Fibroblast of skin of back (primary cell): ENCODE results near the gene IGSF6.
"Not testable (repeated sequence)": the region's sequence is repeated elsewhere in the genome, so short reads cannot be mapped to it uniquely, and the experiment has no call there.

Experiments used
- DNase-seq: peaks from one replicate; pipeline ENCODE4 v3.0.0-alpha.2; 2013

IGSF6 gene

GRCh38 chr16:21628772-21629171, 23.6 kb downstream of the IGSF6 start:
- peak; percentile 77 for DNase-seq

GRCh38 chr16:21628121-21628726, 24.2 kb downstream of the IGSF6 start:
- peak; percentile 38 for DNase-seq

- peak; percentile 92 for DNase-seq
Observed at GRCh38 chr16:21626659-21627277, 25.6 kb downstream of the IGSF6 start.

- no peak for DNase-seq
Observed at GRCh38 chr16:21625026-21625425, 27.4 kb downstream of the IGSF6 start.

- no peak for DNase-seq
Observed at GRCh38 chr16:21622545-21622944, 29.9 kb downstream of the IGSF6 start.

- DNase-seq = no peak
Observed at GRCh38 chr16:21620592-21620991, 31.8 kb downstream of the IGSF6 start.

- no peak for DNase-seq
Observed at GRCh38 chr16:21619765-21620425, 32.5 kb downstream of the IGSF6 start.

- no peak for DNase-seq
Observed at GRCh38 chr16:21618281-21618680, 34.1 kb downstream of the IGSF6 start.

GRCh38 chr16:21617607-21618006, 34.8 kb downstream of the IGSF6 start:
- DNase-seq = no peak

- no peak for DNase-seq
Observed at GRCh38 chr16:21614896-21615295, 37.5 kb downstream of the IGSF6 start.

GRCh38 chr16:21613781-21614180, 38.6 kb downstream of the IGSF6 start:
- DNase-seq = peak; percentile 47

GRCh38 chr16:21613361-21613760, 39.0 kb downstream of the IGSF6 start:
- no peak for DNase-seq

GRCh38 chr16:21611556-21612384, 40.6 kb downstream of the IGSF6 start:
- no peak for DNase-seq

- no peak for DNase-seq
Observed at GRCh38 chr16:21611198-21611555, 41.2 kb downstream of the IGSF6 start.

- no peak for DNase-seq
Observed at GRCh38 chr16:21610766-21611165, 41.6 kb downstream of the IGSF6 start.

GRCh38 chr16:21610006-21610544, 42.3 kb downstream of the IGSF6 start:
- no peak for DNase-seq

GRCh38 chr16:21608639-21609328, 43.6 kb downstream of the IGSF6 start:
- no peak for DNase-seq

- DNase-seq = not testable (repeated sequence)
Observed at GRCh38 chr16:21605848-21606247, 46.6 kb downstream of the IGSF6 start.

GRCh38 chr16:21603928-21604327, 48.5 kb downstream of the IGSF6 start:
- DNase-seq = no peak

- DNase-seq = no peak
Observed at GRCh38 chr16:21602785-21603184, 49.6 kb downstream of the IGSF6 start.

GRCh38 chr16:21600031-21600773, 52.2 kb downstream of the IGSF6 start:
- peak; percentile 21 for DNase-seq
